Epithelial cell of prostate (primary cell): ENCODE measurements around the gene CRYM.

ENCODE experiments used
- DNase-seq: peaks from one replicate; pipeline ENCODE4 v3.0.0-alpha.2; 2011; ENCODE audit warnings: low read depth, low spot score
- H3K27ac ChIP-seq: fragments of 450-650 bp; 2 replicates; pipeline ENCODE4 v1.5.1; 2017; ENCODE audit warnings: mild to moderate bottlenecking

The CRYM gene

GRCh38 chr16:21211486-21211885 lies 66.6 kb downstream of the CRYM start, which contains the start of gene ZP2:
TSS of gene ZP2 (minus strand) at chr16:21211574. CDS start at chr16:21211547, 27 bp downstream.
- DNase-seq = no peak

More at GRCh38 chr16:21211486-21211885, 66.6 kb downstream of the CRYM start, which contains the start of gene ZP2:
- H3K27ac ChIP-seq = no peak within 1 kb of the TSS
